ENCODE measurements around the gene ANKRD13C. TPM values are rescaled to one million over a fixed set of nuclear protein-coding genes. Genes with fewer than 3 reads are reported as not detected.
"Not testable (repeated sequence)": the region's sequence is repeated elsewhere in the genome, so short reads cannot be mapped to it uniquely, and the experiment has no call there.

The ANKRD13C gene
- total RNA-seq, 2 experiments from 2014 or later = 24.1 to 24.9 TPM

DNA sequence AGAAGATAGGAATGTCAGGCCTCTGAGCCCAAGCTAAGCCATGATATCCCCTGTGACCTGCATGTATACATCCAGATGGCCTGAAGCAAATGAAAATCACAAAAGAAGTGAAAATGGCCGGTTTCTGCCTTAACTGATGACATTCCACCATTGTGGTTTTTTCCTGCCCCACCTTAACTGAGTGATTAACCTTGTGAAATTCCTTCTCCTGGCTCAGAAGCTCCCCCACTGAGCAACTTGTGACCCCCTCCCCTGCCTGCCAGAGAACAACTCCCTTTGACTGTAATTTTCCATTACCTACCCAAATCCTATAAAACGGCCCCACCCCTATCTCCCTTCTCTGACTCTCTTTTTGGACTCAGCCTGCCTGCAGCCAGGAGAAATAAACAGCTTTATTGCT is 19.1 kb upstream of the ANKRD13C start:
- DNase-seq; POLR2A ChIA-PET; H3K4me3 Mint-ChIP-seq; H3K27ac Mint-ChIP-seq; H3K27me3 Mint-ChIP-seq; H3K9me3 Mint-ChIP-seq; CTCF ChIA-PET; H3K36me3 Mint-ChIP-seq (ENCODE audit: low read depth); H3K4me1 Mint-ChIP-seq: not testable (repeated sequence)

- Mint-ChIP-seq H3K36me3 (ENCODE audit: low read depth) (no peaks in the 10 kb centered on the region), H3K27ac (no peak overlapping the region), H3K27me3 (no peaks in the 10 kb centered on the region), H3K4me1 (no peaks in the 10 kb centered on the region), H3K9me3 (no peaks in the 10 kb centered on the region), H3K4me3 (no peak overlapping the region)
- ChIA-PET CTCF (no interaction called here), POLR2A (no interaction called here)
- DNase-seq = no peak
These were observed 17.9 kb upstream of the ANKRD13C start for GRCh38 chr1:70372426-70372825.

DNA sequence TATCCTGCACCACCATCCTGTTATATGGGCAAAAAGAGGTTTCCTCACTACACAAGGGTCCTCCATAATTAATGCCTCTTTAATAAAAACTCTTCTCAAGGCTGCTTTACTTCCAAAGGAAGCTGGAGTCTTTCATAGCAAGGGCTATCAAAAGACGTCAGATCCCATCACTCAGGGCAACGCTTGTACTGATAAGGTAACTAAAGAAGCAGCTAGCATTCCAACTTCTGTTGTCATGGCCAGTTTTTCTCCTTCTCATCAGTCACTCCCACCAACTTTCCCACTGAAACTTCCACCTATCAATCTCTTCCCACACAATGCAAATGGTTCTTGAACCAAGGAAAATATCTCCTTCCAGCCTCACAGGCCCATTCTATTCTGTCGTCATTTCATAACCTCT is 17.1 kb upstream of the ANKRD13C start:
- H3K4me1 Mint-ChIP-seq; H3K27me3 Mint-ChIP-seq; POLR2A ChIA-PET; H3K4me3 Mint-ChIP-seq; H3K9me3 Mint-ChIP-seq; H3K27ac Mint-ChIP-seq; DNase-seq; CTCF ChIA-PET; H3K36me3 Mint-ChIP-seq (ENCODE audit: low read depth): not testable (repeated sequence)

GRCh38 chr1:70367397-70367796 is 12.9 kb upstream of the ANKRD13C start:
- H3K9me3 Mint-ChIP-seq; DNase-seq; CTCF ChIA-PET; H3K27me3 Mint-ChIP-seq; H3K27ac Mint-ChIP-seq; H3K36me3 Mint-ChIP-seq (ENCODE audit: low read depth); H3K4me3 Mint-ChIP-seq: not testable (repeated sequence)
- POLR2A ChIA-PET = interaction anchor here (0.6 kb wide), 1 partner anchor 13 kb away, joined by 3 read pairs; the partner anchor contains the start of gene ANKRD13C
- H3K4me1 Mint-ChIP-seq = peaks cover 14% of the 10 kb centered on the region

GRCh38 chr1:70366997-70367396 is 12.5 kb upstream of the ANKRD13C start:
- H3K27me3 Mint-ChIP-seq; H3K9me3 Mint-ChIP-seq; H3K4me3 Mint-ChIP-seq; DNase-seq; H3K27ac Mint-ChIP-seq; CTCF ChIA-PET; H3K36me3 Mint-ChIP-seq (ENCODE audit: low read depth): not testable (repeated sequence)
- POLR2A ChIA-PET = interaction anchor here (0.6 kb wide), 1 partner anchor 13 kb away, joined by 3 read pairs; the partner anchor contains the start of gene ANKRD13C
- H3K4me1 Mint-ChIP-seq = peaks cover 14% of the 10 kb centered on the region

GRCh38 chr1:70366425-70366952 is 12.0 kb upstream of the ANKRD13C start:
- H3K36me3 Mint-ChIP-seq (ENCODE audit: low read depth); CTCF ChIA-PET; POLR2A ChIA-PET; DNase-seq; H3K4me3 Mint-ChIP-seq; H3K27ac Mint-ChIP-seq; H3K9me3 Mint-ChIP-seq; H3K27me3 Mint-ChIP-seq: not testable (repeated sequence)
- peaks cover 14% of the 10 kb centered on the region for H3K4me1 Mint-ChIP-seq

- DNase-seq = no peak
- H3K4me1 Mint-ChIP-seq = peaks cover 17% of the 10 kb centered on the region
- CTCF ChIA-PET = no interaction called here
These were observed 9.9 kb upstream of the ANKRD13C start for GRCh38 chr1:70364439-70364838.

GRCh38 chr1:70361727-70362398 is 7.3 kb upstream of the ANKRD13C start:
- no peaks in the 10 kb centered on the region for H3K27me3 Mint-ChIP-seq
- POLR2A ChIA-PET = interaction anchor here (2.1 kb wide), 1 partner anchor 8 kb away, joined by 14 read pairs; the partner anchor contains the start of gene ANKRD13C
- CTCF ChIA-PET = no interaction called here

More at GRCh38 chr1:70364439-70364838, 9.9 kb upstream of the ANKRD13C start:
- no peak overlapping the region for H3K27ac Mint-ChIP-seq
- no peaks in the 10 kb centered on the region for H3K9me3 Mint-ChIP-seq
- H3K4me3 Mint-ChIP-seq = no peak overlapping the region
- POLR2A ChIA-PET = no interaction called here
- no peaks in the 10 kb centered on the region for H3K27me3 Mint-ChIP-seq
- H3K36me3 Mint-ChIP-seq (ENCODE audit: low read depth) = peaks cover 3% of the 10 kb centered on the region

DNA sequence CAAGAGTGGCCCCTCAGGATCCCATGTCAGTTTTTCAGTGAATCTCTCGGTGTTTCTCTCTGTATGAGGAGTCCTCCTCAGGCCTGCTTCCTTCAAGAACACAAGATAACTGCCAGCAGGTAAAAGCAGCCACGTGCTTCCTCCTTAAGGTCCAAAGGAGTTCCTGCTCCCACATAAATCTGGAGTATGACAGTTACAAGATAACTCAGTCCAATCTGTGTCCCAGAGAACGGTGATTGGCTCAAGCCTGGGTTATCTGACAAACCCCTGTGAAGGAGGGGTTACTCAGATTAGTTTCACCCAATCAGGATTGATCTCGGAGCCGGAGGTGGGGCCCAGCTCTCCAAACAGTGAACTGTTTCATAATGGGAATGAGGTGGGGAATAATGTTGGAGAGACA is 5.8 kb upstream of the ANKRD13C start:
- ChIA-PET CTCF (no interaction called here), POLR2A (interaction anchor here (3.1 kb wide), 1 partner anchor 50 kb away, joined by 9 read pairs; the partner anchor contains the start of gene CTH)
- DNase-seq = no peak
- no peaks in the 10 kb centered on the region for H3K9me3 Mint-ChIP-seq
- H3K36me3 Mint-ChIP-seq (ENCODE audit: low read depth) = peaks cover 11% of the 10 kb centered on the region
- H3K27me3 Mint-ChIP-seq = no peaks in the 10 kb centered on the region
- H3K4me3 Mint-ChIP-seq = no peak overlapping the region
- no peak overlapping the region for H3K27ac Mint-ChIP-seq
- peaks cover 18% of the 10 kb centered on the region for H3K4me1 Mint-ChIP-seq

More at GRCh38 chr1:70361727-70362398, 7.3 kb upstream of the ANKRD13C start:
- Mint-ChIP-seq H3K4me3 (no peak overlapping the region), H3K9me3 (no peaks in the 10 kb centered on the region), H3K27ac (no peak overlapping the region), H3K4me1 (peaks cover 13% of the 10 kb centered on the region), H3K36me3 (ENCODE audit: low read depth) (peaks cover 8% of the 10 kb centered on the region)
- no peak for DNase-seq

DNA sequence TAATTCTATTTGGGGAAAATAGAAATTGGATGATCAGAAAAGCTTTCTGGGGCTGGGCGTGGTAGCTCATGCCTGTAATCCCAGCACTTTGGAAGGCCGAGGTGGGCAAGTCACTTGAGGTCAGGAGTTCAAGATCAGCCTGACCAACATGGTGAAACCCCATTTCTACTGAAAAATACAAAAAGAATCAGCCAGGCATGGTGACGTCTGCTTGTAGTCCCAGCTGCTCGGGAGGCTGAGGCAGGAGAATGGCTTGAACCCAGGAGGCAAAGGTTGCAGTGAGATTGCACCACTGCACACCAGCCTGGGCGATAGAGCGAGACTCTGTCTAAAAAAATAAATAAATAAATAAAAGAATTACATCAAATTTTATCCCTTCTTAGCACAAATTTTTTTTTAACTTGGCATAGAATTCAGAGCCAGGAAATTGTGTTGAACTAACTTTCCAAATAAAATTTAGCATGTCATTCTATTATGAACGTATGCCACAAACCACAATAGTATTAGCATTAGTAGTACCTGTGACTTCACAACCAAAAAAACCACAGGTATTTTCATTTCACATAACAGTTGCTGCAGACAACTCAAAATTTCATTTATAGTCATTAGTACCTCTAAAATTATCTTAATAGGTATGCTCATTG is 4.5 kb upstream of the ANKRD13C start:
- Mint-ChIP-seq H3K27ac (no peak overlapping the region), H3K4me1 (peaks cover 25% of the 10 kb centered on the region), H3K27me3 (no peaks in the 10 kb centered on the region), H3K9me3 (no peaks in the 10 kb centered on the region), H3K4me3 (no peak overlapping the region), H3K36me3 (ENCODE audit: low read depth) (peaks cover 15% of the 10 kb centered on the region)
- DNase-seq = no peak
- ChIA-PET POLR2A (interaction anchor here (3.1 kb wide), 1 partner anchor 52 kb away, joined by 9 read pairs; the partner anchor contains the start of gene CTH), CTCF (no interaction called here)

- no peaks in the 10 kb centered on the region for H3K27me3 Mint-ChIP-seq
- H3K27ac Mint-ChIP-seq = peak overlapping the region; percentile 57
- peak overlapping the region; percentile 51 for H3K4me3 Mint-ChIP-seq
- ChIA-PET CTCF (interaction anchor here (3.1 kb wide), 1 partner anchor 55 kb away, joined by 25 read pairs; the partner anchor contains the start of gene CTH), POLR2A (interaction anchor here (3.3 to 5.0 kb wide), 2 partner anchors 56 to 135 kb away, joined by 27 to 182 read pairs; partner anchors contain the start of genes CTH and SRSF11)
- no peaks in the 10 kb centered on the region for H3K9me3 Mint-ChIP-seq
- H3K36me3 Mint-ChIP-seq (ENCODE audit: low read depth) = peaks cover 28% of the 10 kb centered on the region
- DNase-seq = no peak
- peaks cover 36% of the 10 kb centered on the region for H3K4me1 Mint-ChIP-seq
These were observed 1.4 kb upstream of the ANKRD13C start for GRCh38 chr1:70355920-70356319.

DNA sequence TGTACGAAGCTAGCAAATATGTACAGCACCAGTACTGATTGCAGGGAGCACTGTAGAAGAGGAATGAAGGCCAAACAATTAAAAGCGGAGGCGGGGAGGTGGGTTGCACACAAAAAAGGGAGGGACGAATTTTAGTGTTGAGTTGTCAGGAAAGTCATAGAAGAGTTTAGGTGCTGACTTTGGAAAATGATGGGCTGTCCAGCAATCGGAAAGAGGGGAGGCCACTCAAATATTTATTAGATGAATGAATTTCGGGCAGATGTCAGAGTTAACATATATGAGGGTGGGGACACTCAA is 537 bp upstream of the ANKRD13C start:
- Mint-ChIP-seq H3K4me1 (peaks cover 42% of the 10 kb centered on the region), H3K36me3 (ENCODE audit: low read depth) (peaks cover 34% of the 10 kb centered on the region), H3K27me3 (no peaks in the 10 kb centered on the region), H3K9me3 (no peaks in the 10 kb centered on the region), H3K4me3 (peak overlapping the region; percentile 83), H3K27ac (peak overlapping the region; percentile 91)
- POLR2A ChIA-PET = interaction anchor here (0.6 to 5.0 kb wide), 23 partner anchors 8 to 723 kb away, joined by 3 to 182 read pairs (median 5); partner anchors contain the start of genes CTH, LRRC40 and SRSF11
- no peak for DNase-seq
- CTCF ChIA-PET = interaction anchor here (0.6 to 3.1 kb wide), 3 partner anchors 10 to 153 kb away, joined by 3 to 25 read pairs (median 3); partner anchors contain the start of gene CTH

DNA sequence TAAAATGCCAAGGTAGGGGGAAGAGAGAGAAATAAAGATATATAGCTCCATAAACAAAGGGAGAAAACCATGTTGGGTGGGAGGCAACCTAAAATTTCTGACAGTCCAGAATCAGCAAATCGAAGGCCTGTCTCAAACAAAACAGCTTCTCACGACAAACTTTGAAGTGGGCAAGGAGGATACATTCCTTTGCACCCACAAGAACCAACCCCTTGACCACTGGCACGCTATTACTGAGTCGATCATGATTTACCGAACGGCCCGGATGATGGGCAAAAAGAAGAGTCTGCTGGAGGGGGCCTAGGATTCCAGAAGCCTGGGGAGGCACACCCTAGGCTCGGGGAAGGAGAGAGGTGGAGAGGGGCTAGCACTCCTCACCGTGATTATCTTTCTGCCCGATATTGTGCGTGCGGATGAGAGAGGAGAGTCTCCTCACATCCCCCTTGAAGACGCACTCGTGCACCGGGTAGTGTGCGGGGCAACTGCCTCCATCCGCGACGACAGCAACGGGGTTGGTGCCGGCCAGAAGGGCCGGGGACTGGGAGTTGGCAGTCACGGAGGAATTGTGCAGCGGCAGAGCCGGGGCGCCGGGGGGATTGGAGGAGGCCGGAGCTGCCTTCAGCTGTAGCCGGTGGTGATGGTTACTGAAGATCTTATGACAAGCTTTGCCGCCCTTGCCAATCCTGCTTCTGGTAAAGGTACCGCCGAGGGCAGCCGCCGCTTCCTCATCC is 756 bp downstream of the ANKRD13C start:
- peaks cover 41% of the 10 kb centered on the region for H3K36me3 Mint-ChIP-seq (ENCODE audit: low read depth)
- ChIA-PET CTCF (interaction anchor here (1.3 to 3.1 kb wide), 2 partner anchors 57 to 154 kb away, joined by 3 to 25 read pairs; partner anchors contain the start of gene CTH), POLR2A (interaction anchor here (0.7 to 5.0 kb wide), 30 partner anchors 8 to 727 kb away, joined by 3 to 182 read pairs (median 5); partner anchors contain the start of genes CTH, LRRC40, SRSF11 and ZRANB2)
- no peaks in the 10 kb centered on the region for H3K27me3 Mint-ChIP-seq
- peaks cover 47% of the 10 kb centered on the region for H3K4me1 Mint-ChIP-seq
- peak; percentile 52 for DNase-seq
- H3K9me3 Mint-ChIP-seq = no peaks in the 10 kb centered on the region
- H3K27ac Mint-ChIP-seq = peak overlapping the region; percentile 91
- H3K4me3 Mint-ChIP-seq = peak overlapping the region; percentile 83

Data from activated CD4-positive, alpha-beta memory T cell treated with anti-CD3 and anti-CD28 coated beads, Interleukin-2, amount 10 ng/mL, durations not matched to agents 7 days and 5 days (primary cell).